Keratinocyte (primary cell): ENCODE measurements around the gene GJB4. TPM values are rescaled to one million over a fixed set of nuclear protein-coding genes. Genes with fewer than 3 reads are reported as not detected.

Source experiments
- DNase-seq: peaks from one replicate; pipeline ENCODE4 v3.0.0-alpha.2; 2011; ENCODE audit warnings: low read depth, missing footprints, low spot score
- FAIRE-seq: peaks from 2 replicates; lab custom pipeline; 2011; peaks lifted over from hg19 to GRCh38; lab: Jason Lieb, UNC
- H2AFZ ChIP-seq: 2 replicates; pipeline ENCODE4 v1.6.0; 2012; ENCODE audit warnings: low read length, control low read depth, inconsistent platforms; ENCODE audit not compliant: control insufficient read depth
- H3K27ac ChIP-seq: 2 replicates; pipeline ENCODE4 v1.5.1; 2011; ENCODE audit warnings: low read length; ENCODE audit not compliant: control insufficient read depth, insufficient read depth
- H3K27me3 ChIP-seq: 3 replicates; pipeline ENCODE4 v1.6.0; 2011; ENCODE audit warnings: low read length; ENCODE audit not compliant: control insufficient read depth, insufficient read depth; ENCODE audit errors: extremely low read depth
- H3K36me3 ChIP-seq, 2 experiments: 2 replicates in 1 of 2; 3 replicates in 1 of 2; pipeline ENCODE4 v1.5.1; 2011; ENCODE audit warnings: low read length in 2 of 2, mild to moderate bottlenecking in 1 of 2; ENCODE audit not compliant: control insufficient read depth in 2 of 2, insufficient read depth in 2 of 2; ENCODE audit errors: extremely low read depth in 1 of 2
- H3K4me1 ChIP-seq: 3 replicates; pipeline ENCODE4 v1.5.1; 2011; ENCODE audit warnings: low read length; ENCODE audit not compliant: control insufficient read depth, insufficient read depth; ENCODE audit errors: extremely low read depth
- H3K4me2 ChIP-seq: 3 replicates; pipeline ENCODE4 v1.6.0; 2011; ENCODE audit warnings: low read depth, low read length; ENCODE audit not compliant: control insufficient read depth, insufficient read depth; ENCODE audit errors: extremely low read depth
- H3K4me3 ChIP-seq, 3 experiments: fragments of 200-600 bp in 1 of 3; sonication (generic) in 1 of 3; 2 replicates in 2 of 3; 3 replicates in 1 of 3; pipeline ENCODE4 v1.5.1; 2011 to 2016; ENCODE audit warnings: low read length in 3 of 3, mild to moderate bottlenecking in 3 of 3, control low read depth in 2 of 3, inconsistent platforms in 1 of 3, low read depth in 1 of 3, mixed read lengths in 1 of 3, mixed run types in 1 of 3, moderate library complexity in 1 of 3; ENCODE audit not compliant: control insufficient read depth in 2 of 3, insufficient read depth in 2 of 3; ENCODE audit errors: extremely low read depth in 1 of 3
- H3K79me2 ChIP-seq: 2 replicates; pipeline ENCODE4 v1.6.0; 2012; ENCODE audit warnings: low read length; ENCODE audit not compliant: control insufficient read depth, insufficient read depth
- H3K9ac ChIP-seq: 3 replicates; pipeline ENCODE4 v1.6.0; 2011; ENCODE audit warnings: low read length; ENCODE audit not compliant: control insufficient read depth, insufficient read depth; ENCODE audit errors: extremely low read depth
- H3K9me1 ChIP-seq: 3 replicates; pipeline ENCODE4 v1.6.0; 2011; ENCODE audit warnings: low read length; ENCODE audit not compliant: control insufficient read depth, insufficient read depth; ENCODE audit errors: extremely low read depth
- H3K9me3 ChIP-seq: 2 replicates; pipeline ENCODE4 v1.5.1; 2012; ENCODE audit warnings: low read depth, low read length; ENCODE audit not compliant: control insufficient read depth
- H4K20me1 ChIP-seq: 3 replicates; pipeline ENCODE4 v1.6.0; 2011; ENCODE audit warnings: low read length; ENCODE audit not compliant: control insufficient read depth, insufficient read depth; ENCODE audit errors: extremely low read depth
- CTCF ChIP-seq, 3 experiments: IDR thresholded peaks in 1 of 3; conservative IDR thresholded peaks in 1 of 3; optimal IDR thresholded peaks in 1 of 3; 2 replicates in 2 of 3; 3 replicates in 1 of 3; pipeline versions ENCODE3 to v1.5.1; 2011; ENCODE audit warnings: low read length in 3 of 3, mild to moderate bottlenecking in 3 of 3, moderate library complexity in 2 of 3, control low read depth in 1 of 3, inconsistent platforms in 1 of 3; ENCODE audit not compliant: insufficient read depth in 2 of 3; ENCODE audit errors: extremely low read depth in 1 of 3
- EZH2 ChIP-seq: IDR thresholded peaks from one replicate; pipeline ENCODE4 v1.6.1; 2012; ENCODE audit warnings: inconsistent platforms, mild to moderate bottlenecking, low read length, moderate library complexity
- dilution Hi-C: fragments of 300-500 bp; cut with MboI; formaldehyde crosslinking; loops from one replicate; pipeline ENCODE4 v1.7.0; 2020; ENCODE audit warnings: low sequenced_read_pairs; ENCODE audit not compliant: extremely low pct_ligation_motif_present
- polyA plus RNA-seq, 5 experiments: library from polyadenylated mRNA; depleted of rRNA in 3 of 5; stranded (reverse) in 3 of 5; stranded (forward) in 1 of 5; unstranded in 1 of 5; fragments of >200 nt; gene quantifications; 1 replicate in 1 of 5; 2 replicates in 3 of 5; 3 replicates in 1 of 5; pipeline versions ENCODE4 v1.2.1 to v1.2.3, GENCODE V29; 2011 to 2012; ENCODE audit warnings: missing spikeins in 2 of 5, low read depth in 1 of 5, low replicate concordance in 1 of 5

The GJB4 gene
- polyA plus RNA-seq, 1 donor (not counting 4 experiments of a cell fraction or from before 2014, with no cell fraction given): 18.1 TPM

GRCh38 chr1:34779005-34779404 lies 19.5 kb downstream of the GJB4 start:
- peak overlapping the region; percentile 94 for H3K27ac ChIP-seq

GRCh38 chr1:34779526-34779925 lies 20.0 kb downstream of the GJB4 start:
- Histone ChIP-seq H2AFZ (no peak overlapping the region), H3K4me2 (peak overlapping the region; percentile 87), H3K79me2 (peaks cover 37% of the 10 kb centered on the region), H3K4me3 (peak overlapping the region in 1 of 3 experiments; percentile 2), H3K27ac (peak overlapping the region; percentile 94), H3K4me1 (peaks cover 55% of the 10 kb centered on the region), H3K9me3 (no peaks in the 10 kb centered on the region), H4K20me1 (peaks cover 2% of the 10 kb centered on the region), H3K9ac (peak overlapping the region; percentile 96), H3K9me1 (no peaks in the 10 kb centered on the region), H3K27me3 (no peaks in the 10 kb centered on the region), H3K36me3 (peaks cover 0 to 12% of the 10 kb centered on the region in 2 experiments)
- DNase-seq (no peak), FAIRE-seq (peak; percentile 100)
- dilution Hi-C loops: no loop called here
- no peak for TF ChIP-seq CTCF (optimal IDR thresholded peaks at IDR 0.05 in 1 of 3, IDR thresholded peaks at IDR 0.05 in 1 of 3, conservative IDR thresholded peaks at IDR 0.05 in 1 of 3; ENCODE audit: extremely low read depth in 1 of 3, insufficient read depth in 2 of 3, low read length in 3 of 3)
- no peak for TF ChIP-seq EZH2

More at GRCh38 chr1:34779005-34779404, 19.5 kb downstream of the GJB4 start:
- Histone ChIP-seq H2AFZ (no peak overlapping the region), H4K20me1 (no peaks in the 10 kb centered on the region), H3K9me3 (no peaks in the 10 kb centered on the region), H3K9me1 (no peaks in the 10 kb centered on the region), H3K79me2 (peaks cover 32% of the 10 kb centered on the region), H3K36me3 (peaks cover 0 to 7% of the 10 kb centered on the region in 2 experiments), H3K9ac (peak overlapping the region; percentile 4), H3K4me2 (peak overlapping the region; percentile 87), H3K4me3 (no peak overlapping the region), H3K4me1 (peaks cover 50% of the 10 kb centered on the region), H3K27me3 (no peaks in the 10 kb centered on the region)
- FAIRE-seq (peak; percentile 66), DNase-seq (no peak)
- dilution Hi-C loops: no loop called here
- TF ChIP-seq CTCF (optimal IDR thresholded peaks at IDR 0.05 in 1 of 3, IDR thresholded peaks at IDR 0.05 in 1 of 3, conservative IDR thresholded peaks at IDR 0.05 in 1 of 3; ENCODE audit: extremely low read depth in 1 of 3, insufficient read depth in 2 of 3, low read length in 3 of 3) (no peak), EZH2 (no peak)
